ENCODE data around the gene CABLES2. TPM values are rescaled to one million over a fixed set of nuclear protein-coding genes. Genes with fewer than 3 reads are reported as not detected.

CABLES2 gene
- total and polyA plus RNA-seq, 2 donors (not counting 3 experiments of a cell fraction or from before 2014, with no cell fraction given), result 7.8 to 9.9 TPM

DNA sequence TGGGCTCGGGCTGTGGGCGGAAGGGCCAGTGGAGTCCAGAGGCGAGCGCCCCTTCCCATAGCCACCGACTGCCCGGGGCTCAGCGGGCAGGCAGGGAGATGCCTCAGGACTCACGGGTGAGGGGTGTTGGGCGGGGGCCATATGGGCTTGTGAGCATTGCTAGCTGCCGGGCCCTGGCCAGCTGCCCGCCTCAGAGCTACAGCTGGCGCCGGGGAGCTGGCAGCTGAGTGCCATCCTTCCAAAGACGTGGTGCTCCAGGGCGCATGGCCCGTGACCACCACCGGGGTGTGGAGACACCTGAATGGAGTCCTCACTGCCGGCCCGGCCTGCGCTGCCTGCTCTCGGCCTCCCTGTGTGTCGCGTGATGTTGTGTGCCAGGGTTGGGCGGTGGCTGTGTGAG is 30.8 kb upstream of the CABLES2 start:
- no TSS peak for BruUV-seq (replicated peaks)
- dilution Hi-C loops (cut with MboI; ENCODE audit: extremely low pct_ligation_motif_present, low sequenced_read_pairs) (no loop called here), intact Hi-C loops (cut with micrococcal nuclease) (no loop called here)
- ChIA-PET CTCF (no interaction called here), POLR2A (no interaction called here)
- H3K4me3 ChIP-seq (replicated peaks in 1 of 3; ENCODE audit: insufficient read depth in 1 of 3, low read depth in 1 of 3, low read length in 3 of 3), result no peak overlapping the region
- TF ChIP-seq JUN (IDR thresholded peaks at IDR 0.05; ENCODE audit: borderline replicate concordance, insufficient read depth, insufficient read length, low read depth) (no peak), POLR2A (IDR thresholded peaks at IDR 0.05; ENCODE audit: low read depth, low read length) (no peak), MYC (IDR thresholded peaks at IDR 0.05; ENCODE audit: low read depth, low read length) (no peak), POLR2AphosphoS5 (IDR thresholded peaks at IDR 0.05; ENCODE audit: insufficient read depth, low read depth, low read length) (no peak), EZH2 (IDR thresholded peaks at IDR 0.05; ENCODE audit: borderline replicate concordance, low read depth, low read length, severe bottlenecking) (no peak), GATA2 (IDR thresholded peaks at IDR 0.05; ENCODE audit: insufficient read depth, insufficient read length, low read depth, low read length) (no peak), FOS (IDR thresholded peaks at IDR 0.05; ENCODE audit: borderline replicate concordance, insufficient read depth, low read length) (no peak)
- TF ChIP-seq, protein P1, sequence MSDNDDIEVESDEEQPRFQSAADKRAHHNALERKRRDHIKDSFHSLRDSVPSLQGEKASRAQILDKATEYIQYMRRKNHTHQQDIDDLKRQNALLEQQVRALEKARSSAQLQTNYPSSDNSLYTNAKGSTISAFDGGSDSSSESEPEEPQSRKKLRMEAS (IDR thresholded peaks at IDR 0.05; ENCODE audit: insufficient read depth, insufficient read length), result no peak
- TF ChIP-seq, protein P2, sequence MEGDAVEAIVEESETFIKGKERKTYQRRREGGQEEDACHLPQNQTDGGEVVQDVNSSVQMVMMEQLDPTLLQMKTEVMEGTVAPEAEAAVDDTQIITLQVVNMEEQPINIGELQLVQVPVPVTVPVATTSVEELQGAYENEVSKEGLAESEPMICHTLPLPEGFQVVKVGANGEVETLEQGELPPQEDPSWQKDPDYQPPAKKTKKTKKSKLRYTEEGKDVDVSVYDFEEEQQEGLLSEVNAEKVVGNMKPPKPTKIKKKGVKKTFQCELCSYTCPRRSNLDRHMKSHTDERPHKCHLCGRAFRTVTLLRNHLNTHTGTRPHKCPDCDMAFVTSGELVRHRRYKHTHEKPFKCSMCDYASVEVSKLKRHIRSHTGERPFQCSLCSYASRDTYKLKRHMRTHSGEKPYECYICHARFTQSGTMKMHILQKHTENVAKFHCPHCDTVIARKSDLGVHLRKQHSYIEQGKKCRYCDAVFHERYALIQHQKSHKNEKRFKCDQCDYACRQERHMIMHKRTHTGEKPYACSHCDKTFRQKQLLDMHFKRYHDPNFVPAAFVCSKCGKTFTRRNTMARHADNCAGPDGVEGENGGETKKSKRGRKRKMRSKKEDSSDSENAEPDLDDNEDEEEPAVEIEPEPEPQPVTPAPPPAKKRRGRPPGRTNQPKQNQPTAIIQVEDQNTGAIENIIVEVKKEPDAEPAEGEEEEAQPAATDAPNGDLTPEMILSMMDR (IDR thresholded peaks at IDR 0.05; ENCODE audit: extremely low read depth in 1 of 2, insufficient read depth in 1 of 2, low read depth in 1 of 2, low read length in 2 of 2), result no peak
- no peak overlapping the region for H3K4me2 ChIP-seq (ENCODE audit: insufficient read depth, low read length)
- H3K9ac ChIP-seq (replicated peaks; ENCODE audit: extremely low read depth, insufficient read depth, low read length), result no peak overlapping the region
- H3K9me3 ChIP-seq (replicated peaks; ENCODE audit: control insufficient read depth, insufficient read depth, low read length), result no peaks in the 10 kb centered on the region
- H3K27ac ChIP-seq (ENCODE audit: insufficient read depth, low read depth, low read length), result no peak overlapping the region
- no peaks in the 10 kb centered on the region for H3K36me3 ChIP-seq (ENCODE audit: control insufficient read depth in 2 of 2, extremely low read depth in 1 of 2, insufficient read depth in 2 of 2, low read length in 2 of 2)
- no peaks in the 10 kb centered on the region for H3K79me2 ChIP-seq (ENCODE audit: control insufficient read depth, insufficient read depth, low read length)
- no peaks in the 10 kb centered on the region for H3K9me1 ChIP-seq (replicated peaks; ENCODE audit: control insufficient read depth, extremely low read depth, insufficient read depth, low read length)
- FAIRE-seq (no peak), DNase-seq (ENCODE audit: low read depth, low spot score) (no peak)
- H3K4me1 ChIP-seq (ENCODE audit: control insufficient read depth, extremely low read depth, insufficient read depth, low read length), result no peaks in the 10 kb centered on the region
- no peaks in the 10 kb centered on the region for H4K20me1 ChIP-seq (replicated peaks; ENCODE audit: control insufficient read depth, extremely low read depth, insufficient read depth, low read length)
- peaks cover 19 to 26% of the 10 kb centered on the region in 2 experiments for H3K27me3 ChIP-seq (ENCODE audit: control insufficient read depth in 2 of 2, insufficient read depth in 2 of 2, low read length in 2 of 2)
- H2AFZ ChIP-seq (ENCODE audit: low read depth, low read length), result no peak overlapping the region
